Endothelial cell of umbilical vein (primary cell): ENCODE results near the gene FZR1. TPM values are rescaled to one million over a fixed set of nuclear protein-coding genes. Genes with fewer than 3 reads are reported as not detected.

Experiments
- BruUV-seq: library from RNA; stranded (reverse); fragments of 400-500 nt; replicated peaks from 2 replicates; lab custom pipeline; 2021; lab: Mats Ljungman, UMichigan
- CTCF ChIA-PET: fragments of 300-600, 350-600 bp; sonication (Branson Sonifier 250); formaldehyde crosslinking; loops from one replicate; lab custom pipeline; 2021; ENCODE audit warnings: antibody characterized with exemption, inconsistent platforms; lab: Charles Lee
- POLR2A ChIA-PET: fragments of 300-600, 350-600 bp; sonication (Branson Sonifier 250); formaldehyde crosslinking; loops from one replicate; lab custom pipeline; 2021; ENCODE audit warnings: antibody characterized with exemption, inconsistent platforms; lab: Charles Lee
- DNase-seq: peaks from one replicate; pipeline ENCODE4 v3.0.0-alpha.2; 2011; ENCODE audit warnings: low read depth, low spot score
- FAIRE-seq: peaks from 2 replicates; lab custom pipeline; 2011; peaks lifted over from hg19 to GRCh38; lab: Jason Lieb, UNC
- H2AFZ ChIP-seq: 2 replicates; pipeline ENCODE4 v1.6.0; 2012; ENCODE audit warnings: low read depth, low read length, control low read depth, inconsistent platforms
- H3K27ac ChIP-seq: 2 replicates; pipeline ENCODE4 v1.5.1; 2011; ENCODE audit warnings: low read depth, mild to moderate bottlenecking, control low read depth, low read length, moderate library complexity; ENCODE audit not compliant: insufficient read depth
- H3K27me3 ChIP-seq, 2 experiments: 2 replicates each; pipeline versions ENCODE4 v1.6.0 to v1.6.1; 2011; ENCODE audit warnings: low read length in 2 of 2, mixed read lengths in 1 of 2; ENCODE audit not compliant: control insufficient read depth in 2 of 2, insufficient read depth in 2 of 2
- H3K36me3 ChIP-seq, 2 experiments: 2 replicates in 1 of 2; 3 replicates in 1 of 2; pipeline ENCODE4 v1.5.1; 2011; ENCODE audit warnings: low read length in 2 of 2, mild to moderate bottlenecking in 1 of 2, moderate library complexity in 1 of 2; ENCODE audit not compliant: control insufficient read depth in 2 of 2, insufficient read depth in 2 of 2; ENCODE audit errors: extremely low read depth in 1 of 2
- H3K4me1 ChIP-seq: 3 replicates; pipeline ENCODE4 v1.5.1; 2011; ENCODE audit warnings: mild to moderate bottlenecking, low read length; ENCODE audit not compliant: control insufficient read depth, insufficient read depth; ENCODE audit errors: extremely low read depth
- H3K4me2 ChIP-seq: 2 replicates; pipeline ENCODE4 v1.6.1; 2011; ENCODE audit warnings: low read length, control low read depth, mixed read lengths; ENCODE audit not compliant: insufficient read depth
- H3K4me3 ChIP-seq, 3 experiments: fragments of 200-600 bp in 1 of 3; sonication (generic), shearing (Covaris generic) in 1 of 3; replicated peaks in 1 of 3; 2 replicates each; pipeline ENCODE4 v1.5.1; 2011 to 2016; ENCODE audit warnings: control low read depth in 3 of 3, low read length in 3 of 3, mild to moderate bottlenecking in 2 of 3, inconsistent platforms in 1 of 3, low read depth in 1 of 3, moderate library complexity in 1 of 3; ENCODE audit not compliant: insufficient read depth in 1 of 3
- H3K79me2 ChIP-seq: 2 replicates; pipeline ENCODE4 v1.6.0; 2012; ENCODE audit warnings: low read length, inconsistent platforms; ENCODE audit not compliant: control insufficient read depth, insufficient read depth
- H3K9ac ChIP-seq: replicated peaks from 2 replicates; pipeline ENCODE3; 2011; ENCODE audit warnings: low read length, control low read depth; ENCODE audit not compliant: insufficient read depth; ENCODE audit errors: extremely low read depth
- H3K9me1 ChIP-seq: replicated peaks from 3 replicates; pipeline ENCODE4 v1.6.0; 2011; ENCODE audit warnings: mild to moderate bottlenecking, low read length; ENCODE audit not compliant: control insufficient read depth, insufficient read depth; ENCODE audit errors: extremely low read depth
- H3K9me3 ChIP-seq: replicated peaks from 2 replicates; pipeline ENCODE4 v1.5.1; 2012; ENCODE audit warnings: low read length, inconsistent platforms; ENCODE audit not compliant: control insufficient read depth, insufficient read depth
- H4K20me1 ChIP-seq: replicated peaks from 2 replicates; pipeline ENCODE3; 2011; ENCODE audit warnings: mild to moderate bottlenecking, low read length; ENCODE audit not compliant: control insufficient read depth, insufficient read depth; ENCODE audit errors: extremely low read depth
- CTCF ChIP-seq, 2 donors: IDR thresholded peaks; 1 replicate in 1 of 2; 2 replicates in 1 of 2; pipeline ENCODE4 v1.5.1; 2011; ENCODE audit warnings: low read length in 2 of 2, mild to moderate bottlenecking in 2 of 2, moderate library complexity in 2 of 2, control low read depth in 1 of 2, inconsistent platforms in 1 of 2, low read depth in 1 of 2; ENCODE audit not compliant: insufficient read depth in 1 of 2; ENCODE audit errors: extremely low read depth in 1 of 2
- EZH2 ChIP-seq: IDR thresholded peaks from 2 replicates; pipeline ENCODE4 v1.6.1; 2012; ENCODE audit warnings: borderline replicate concordance, low read depth, mild to moderate bottlenecking, moderate library complexity, low read length, inconsistent platforms; ENCODE audit not compliant: severe bottlenecking
- FOS ChIP-seq: IDR thresholded peaks from 2 replicates; pipeline ENCODE4 v1.6.1; 2011; ENCODE audit warnings: mild to moderate bottlenecking, low read length, moderate library complexity, borderline replicate concordance; ENCODE audit not compliant: insufficient read depth
- GATA2 ChIP-seq: IDR thresholded peaks from 2 replicates; pipeline ENCODE4 v1.7.0; 2011; ENCODE audit warnings: low read depth, mild to moderate bottlenecking, moderate library complexity, mixed read lengths, low read length; ENCODE audit not compliant: insufficient read length, insufficient read depth
- JUN ChIP-seq: IDR thresholded peaks from 2 replicates; pipeline ENCODE4 v1.6.1; 2011; ENCODE audit warnings: borderline replicate concordance, low read depth; ENCODE audit not compliant: insufficient read length, insufficient read depth
- MAX ChIP-seq: IDR thresholded peaks from 2 replicates; pipeline ENCODE4 v1.6.1; 2011; ENCODE audit not compliant: insufficient read depth, insufficient read length
- MYC ChIP-seq: IDR thresholded peaks from one replicate; pipeline ENCODE4 v1.6.1; 2011; ENCODE audit warnings: mild to moderate bottlenecking, low read depth, low read length
- POLR2A ChIP-seq: IDR thresholded peaks from 2 replicates; pipeline ENCODE4 v1.6.1; 2012; ENCODE audit warnings: low read depth, mild to moderate bottlenecking, control low read depth, low read length
- POLR2AphosphoS5 ChIP-seq: IDR thresholded peaks from 2 replicates; pipeline ENCODE4 v1.6.1; 2012; ENCODE audit warnings: low read depth, mild to moderate bottlenecking, control low read depth, low read length, moderate library complexity; ENCODE audit not compliant: insufficient read depth
- dilution Hi-C: fragments of 300-500 bp; cut with MboI; formaldehyde crosslinking; loops from one replicate; pipeline ENCODE4 v1.15.0; 2019; ENCODE audit warnings: low sequenced_read_pairs; ENCODE audit not compliant: extremely low pct_ligation_motif_present
- intact Hi-C: fragments of 100-400 bp; cut with micrococcal nuclease; formaldehyde crosslinking; loops from one replicate; pipeline ENCODE4 v1.10.0; 2022
- polyA plus RNA-seq, 4 experiments: library from polyadenylated mRNA; depleted of rRNA in 3 of 4; stranded (reverse) in 3 of 4; unstranded in 1 of 4; fragments of >200 nt; gene quantifications; 2 replicates each; pipeline versions ENCODE4 v1.2.1 to v1.2.3, GENCODE V29; 2011 to 2012; ENCODE audit warnings: missing spikeins in 1 of 4
- total RNA-seq: library from RNA; stranded (reverse); gene quantifications from 2 replicates; pipeline ENCODE4 v1.2.3, GENCODE V29; 2021

The FZR1 gene
- total and polyA plus RNA-seq, 2 donors (not counting 3 experiments of a cell fraction or from before 2014, with no cell fraction given), result 35.9 to 60.4 TPM

- POLR2A ChIA-PET, result no interaction called here
- Histone ChIP-seq H3K36me3 (no peaks in the 10 kb centered on the region), H3K4me2 (no peak overlapping the region), H3K27ac (no peak overlapping the region), H3K4me1 (no peaks in the 10 kb centered on the region), H4K20me1 (no peaks in the 10 kb centered on the region), H3K9ac (no peak overlapping the region), H3K27me3 (peaks cover 3 to 11% of the 10 kb centered on the region in 2 experiments), H3K4me3 (no peak overlapping the region), H3K9me1 (no peaks in the 10 kb centered on the region), H3K9me3 (no peaks in the 10 kb centered on the region), H2AFZ (no peak overlapping the region), H3K79me2 (no peaks in the 10 kb centered on the region)
- CTCF ChIA-PET, result interaction anchor here (0.6 to 1.5 kb wide), 4 partner anchors 10 to 976 kb away, joined by 4 to 8 read pairs (median 5); no protein-coding TSS in a partner anchor
- no peak for TF ChIP-seq MYC
- no peak for TF ChIP-seq MAX
- TF ChIP-seq GATA2, result no peak
- no peak for TF ChIP-seq CTCF (IDR thresholded peaks at IDR 0.05; ENCODE audit: extremely low read depth in 1 of 2, insufficient read depth in 1 of 2, low read depth in 1 of 2, low read length in 2 of 2)
- no peak for TF ChIP-seq FOS
- TF ChIP-seq POLR2AphosphoS5, result no peak
- no peak for TF ChIP-seq POLR2A
- no peak for TF ChIP-seq JUN
- no peak for TF ChIP-seq EZH2
- intact Hi-C loops (no loop called here), dilution Hi-C loops (no loop called here)
- BruUV-seq, result no TSS peak
- no peak for FAIRE-seq
- no peak for DNase-seq
Observed at GRCh38 chr19:3479177-3479833, 26.8 kb upstream of the FZR1 start.
